Trophoblast cell (in vitro differentiated cells and primary cell): ENCODE data around the gene PTPRQ.

Experiments
- DNase-seq, 2 donors: peaks; one replicate each; pipeline ENCODE4 v3.0.0-alpha.2; 2016
- H2AFZ ChIP-seq: 2 replicates; pipeline ENCODE4 v1.6.1; 2013; ENCODE audit warnings: low read length, moderate library complexity, mild to moderate bottlenecking; ENCODE audit not compliant: insufficient read depth, poor library complexity
- H2AK5ac ChIP-seq: 2 replicates; pipeline ENCODE4 v1.6.1; 2013; ENCODE audit warnings: mild to moderate bottlenecking, low read length
- H2BK120ac ChIP-seq: 2 replicates; pipeline ENCODE4 v1.6.1; 2013; ENCODE audit warnings: low read length, mild to moderate bottlenecking, moderate library complexity; ENCODE audit not compliant: insufficient read depth, poor library complexity
- H2BK12ac ChIP-seq: 2 replicates; pipeline ENCODE4 v1.6.1; 2013; ENCODE audit warnings: mild to moderate bottlenecking, low read length, moderate library complexity
- H2BK5ac ChIP-seq: 2 replicates; pipeline ENCODE4 v1.6.1; 2013; ENCODE audit warnings: low read length, low read depth, moderate library complexity, mild to moderate bottlenecking; ENCODE audit not compliant: poor library complexity
- H3K14ac ChIP-seq: 2 replicates; pipeline ENCODE4 v1.6.1; 2013; ENCODE audit warnings: mild to moderate bottlenecking, low read length
- H3K18ac ChIP-seq: 2 replicates; pipeline ENCODE4 v1.6.1; 2013; ENCODE audit warnings: mild to moderate bottlenecking, low read length
- H3K23ac ChIP-seq: 2 replicates; pipeline ENCODE4 v1.6.1; 2013; ENCODE audit warnings: low read length
- H3K27ac ChIP-seq: 2 replicates; pipeline ENCODE4 v1.5.1; 2013; ENCODE audit warnings: low read depth, mild to moderate bottlenecking, inconsistent platforms, low read length, moderate library complexity
- H3K27me3 ChIP-seq: 2 replicates; pipeline ENCODE4 v1.6.1; 2013; ENCODE audit warnings: inconsistent platforms, mild to moderate bottlenecking, low read length, moderate library complexity; ENCODE audit not compliant: insufficient read depth
- H3K36me3 ChIP-seq, 2 experiments: 1 replicate in 1 of 2; 2 replicates in 1 of 2; pipeline ENCODE4 v1.6.1; 2013; ENCODE audit warnings: low read length in 2 of 2, mild to moderate bottlenecking in 2 of 2, moderate library complexity in 1 of 2; ENCODE audit not compliant: insufficient read depth in 2 of 2, control insufficient read depth in 1 of 2
- H3K4ac ChIP-seq: 2 replicates; pipeline ENCODE4 v1.6.1; 2013; ENCODE audit warnings: low read depth, mild to moderate bottlenecking, low read length, moderate library complexity
- H3K4me1 ChIP-seq, 2 experiments: 1 replicate in 1 of 2; 2 replicates in 1 of 2; pipeline ENCODE4 v1.6.1; 2013; ENCODE audit warnings: low read length in 2 of 2, mild to moderate bottlenecking in 2 of 2, moderate library complexity in 1 of 2; ENCODE audit not compliant: insufficient read depth in 2 of 2, control insufficient read depth in 1 of 2
- H3K4me2 ChIP-seq: 2 replicates; pipeline ENCODE4 v1.6.1; 2013; ENCODE audit warnings: inconsistent platforms, mild to moderate bottlenecking, low read length, moderate library complexity
- H3K4me3 ChIP-seq: 2 replicates; pipeline ENCODE4 v1.5.1; 2013; ENCODE audit warnings: mild to moderate bottlenecking, low read depth, low read length, inconsistent platforms
- H3K79me1 ChIP-seq: one replicate; pipeline ENCODE4 v1.6.1; 2013; ENCODE audit warnings: low read length
- H3K79me2 ChIP-seq: 2 replicates; pipeline ENCODE4 v1.6.1; 2013; ENCODE audit warnings: low read length, mild to moderate bottlenecking; ENCODE audit not compliant: control insufficient read depth, insufficient read depth, poor library complexity
- H3K9ac ChIP-seq: 2 replicates; pipeline ENCODE4 v1.6.1; 2013; ENCODE audit warnings: mild to moderate bottlenecking, low read length
- H3K9me3 ChIP-seq: 2 replicates; pipeline ENCODE4 v1.6.1; 2013; ENCODE audit warnings: low read depth, mild to moderate bottlenecking, control low read depth, inconsistent platforms, low read length; ENCODE audit not compliant: insufficient read depth
- H4K12ac ChIP-seq: 2 replicates; pipeline ENCODE4 v1.6.1; 2013; ENCODE audit warnings: low read depth, mild to moderate bottlenecking, low read length, moderate library complexity
- H4K8ac ChIP-seq: 2 replicates; pipeline ENCODE4 v1.6.1; 2013; ENCODE audit warnings: low read depth, mild to moderate bottlenecking, low read length, moderate library complexity
- H4K91ac ChIP-seq: one replicate; pipeline ENCODE4 v1.6.1; 2013; ENCODE audit warnings: low read depth, mild to moderate bottlenecking, low read length, moderate library complexity
- WGBS: extraction: QIAGEN DNeasy Blood & Tissue Kit; methylation state at CpG from one replicate; pipeline ENCODE4 v1.1.7; 2013; ENCODE audit warnings: missing lambda C conversion rate; ENCODE audit not compliant: insufficient read length, insufficient coverage; ENCODE audit errors: extremely low coverage; 5-methylcytosine and 5-hydroxymethylcytosine counted together

The PTPRQ gene

GRCh38 chr12:80714055-80714454, 270.0 kb downstream of the PTPRQ start:
- H3K4ac ChIP-seq, result no peak overlapping the region
- H3K18ac ChIP-seq, result no peak overlapping the region
- H2BK5ac ChIP-seq, result no peak overlapping the region
- no CpG with 5 or more reads among the region's 16 CpGs for WGBS
- no peaks in the 10 kb centered on the region for H3K36me3 ChIP-seq
- H2AFZ ChIP-seq, result no peak overlapping the region
- no peaks in the 10 kb centered on the region for H3K4me1 ChIP-seq
- no peak overlapping the region for H3K23ac ChIP-seq
- H3K9ac ChIP-seq, result no peak overlapping the region
- H3K27me3 ChIP-seq, result peaks cover 8% of the 10 kb centered on the region
- no peak overlapping the region for H3K27ac ChIP-seq
- no peaks in the 10 kb centered on the region for H3K9me3 ChIP-seq
- no peaks in the 10 kb centered on the region for H3K79me2 ChIP-seq
- DNase-seq, result peak in 1 of 2 donors; percentile 7
- no peak overlapping the region for H2BK120ac ChIP-seq
- H2AK5ac ChIP-seq, result no peak overlapping the region
- no peak overlapping the region for H4K8ac ChIP-seq
- H3K14ac ChIP-seq, result no peak overlapping the region
- H4K12ac ChIP-seq, result no peak overlapping the region
- peak overlapping the region; percentile 81 for H3K4me2 ChIP-seq
- H3K4me3 ChIP-seq, result no peak overlapping the region
- no peak overlapping the region for H4K91ac ChIP-seq
- no peak overlapping the region for H2BK12ac ChIP-seq
- no peaks in the 10 kb centered on the region for H3K79me1 ChIP-seq

GRCh38 chr12:80714846-80715245, 270.8 kb downstream of the PTPRQ start:
- H2BK12ac ChIP-seq, result no peak overlapping the region
- no peak overlapping the region for H3K4me3 ChIP-seq
- no peaks in the 10 kb centered on the region for H3K4me1 ChIP-seq
- H3K27me3 ChIP-seq, result peaks cover 3% of the 10 kb centered on the region
- no peak overlapping the region for H3K14ac ChIP-seq
- no peak overlapping the region for H3K18ac ChIP-seq
- no peaks in the 10 kb centered on the region for H3K36me3 ChIP-seq
- no peaks in the 10 kb centered on the region for H3K79me2 ChIP-seq
- H2AK5ac ChIP-seq, result no peak overlapping the region
- no peak overlapping the region for H3K9ac ChIP-seq
- H3K79me1 ChIP-seq, result no peaks in the 10 kb centered on the region
- no peak overlapping the region for H3K27ac ChIP-seq
- H3K23ac ChIP-seq, result no peak overlapping the region
- DNase-seq, result no peak
- no peak overlapping the region for H2BK5ac ChIP-seq
- no CpG with 5 or more reads among the region's 3 CpGs for WGBS
- no peak overlapping the region for H2AFZ ChIP-seq
- H4K8ac ChIP-seq, result no peak overlapping the region
- no peak overlapping the region for H3K4me2 ChIP-seq
- H3K9me3 ChIP-seq, result no peaks in the 10 kb centered on the region
- H3K4ac ChIP-seq, result no peak overlapping the region
- no peak overlapping the region for H2BK120ac ChIP-seq
- H4K91ac ChIP-seq, result no peak overlapping the region
- H4K12ac ChIP-seq, result no peak overlapping the region

GRCh38 chr12:80715713-80716249, 271.7 kb downstream of the PTPRQ start:
- no peak overlapping the region for H3K14ac ChIP-seq
- no CpG with 5 or more reads among the region's 10 CpGs for WGBS

GRCh38 chr12:80716696-80717469, 272.8 kb downstream of the PTPRQ start, which contains the start of gene MYF5:
MYF5 (plus strand) TSS chr12:80716912; CDS start chr12:80717064, 152 bp downstream.
- Histone ChIP-seq H3K27me3 (no peaks in the 10 kb centered on the region), H2BK120ac (no peak within 1 kb of the TSS), H2AK5ac (no peak within 1 kb of the TSS), H3K27ac (no peak within 1 kb of the TSS), H3K18ac (no peak within 1 kb of the TSS), H3K9ac (no peak within 1 kb of the TSS), H3K79me1 (no peaks in the 10 kb centered on the region), H3K14ac (no peak within 1 kb of the TSS), H4K8ac (no peak within 1 kb of the TSS), H3K4me2 (no peak within 1 kb of the TSS), H3K4me1 (no peaks in the 10 kb centered on the region), H4K12ac (no peak within 1 kb of the TSS), H3K36me3 (no peaks in the 10 kb centered on the region), H2BK12ac (no peak within 1 kb of the TSS), H3K4me3 (no peak within 1 kb of the TSS), H2BK5ac (no peak within 1 kb of the TSS), H3K4ac (no peak within 1 kb of the TSS), H3K9me3 (no peaks in the 10 kb centered on the region), H2AFZ (no peak within 1 kb of the TSS), H3K79me2 (no peaks in the 10 kb centered on the region), H3K23ac (no peak within 1 kb of the TSS), H4K91ac (no peak within 1 kb of the TSS)
- no peak for DNase-seq
- WGBS, result no CpG with 5 or more reads among the region's 45 CpGs

More at GRCh38 chr12:80715713-80716249, 271.7 kb downstream of the PTPRQ start:
- Histone ChIP-seq H3K4me1 (no peaks in the 10 kb centered on the region), H2BK5ac (no peak overlapping the region), H2AFZ (no peak overlapping the region), H3K79me1 (no peaks in the 10 kb centered on the region), H4K8ac (no peak overlapping the region), H3K27me3 (no peaks in the 10 kb centered on the region), H4K91ac (no peak overlapping the region), H3K36me3 (no peaks in the 10 kb centered on the region), H3K4ac (no peak overlapping the region), H3K79me2 (no peaks in the 10 kb centered on the region), H3K9me3 (no peaks in the 10 kb centered on the region), H4K12ac (no peak overlapping the region), H3K27ac (no peak overlapping the region), H3K4me3 (no peak overlapping the region), H2BK12ac (no peak overlapping the region), H3K4me2 (no peak overlapping the region), H2BK120ac (no peak overlapping the region), H3K9ac (no peak overlapping the region), H3K23ac (no peak overlapping the region), H3K18ac (no peak overlapping the region), H2AK5ac (no peak overlapping the region)
- DNase-seq, result no peak
